ENCODE data around the gene SPRY1. TPM values are rescaled to one million over a fixed set of nuclear protein-coding genes. Genes with fewer than 3 reads are reported as not detected.

The SPRY1 gene
- total RNA-seq, 2 experiments from 2014 or later, result 0.13 to 0.79 TPM

DNA sequence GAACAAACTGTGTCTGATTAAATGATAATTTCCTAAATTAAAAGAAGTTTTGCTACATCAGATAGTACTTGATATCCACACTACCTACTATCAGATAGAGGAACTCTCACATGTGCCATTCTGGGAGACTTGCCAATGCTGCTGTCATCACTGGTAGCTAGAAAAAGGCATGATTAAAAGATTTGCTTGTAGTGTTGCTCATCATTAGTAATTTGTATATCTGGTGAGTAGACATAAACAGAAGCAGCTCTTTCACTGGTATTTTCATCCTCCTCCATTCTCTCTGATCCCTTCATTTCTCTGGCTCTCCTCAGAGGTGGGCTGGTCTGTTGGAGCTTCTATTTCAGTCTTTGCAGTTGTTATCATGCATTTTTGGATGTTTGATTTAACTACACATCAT is 56.0 kb downstream of the SPRY1 start:
- TF ChIP-seq, protein P1, sequence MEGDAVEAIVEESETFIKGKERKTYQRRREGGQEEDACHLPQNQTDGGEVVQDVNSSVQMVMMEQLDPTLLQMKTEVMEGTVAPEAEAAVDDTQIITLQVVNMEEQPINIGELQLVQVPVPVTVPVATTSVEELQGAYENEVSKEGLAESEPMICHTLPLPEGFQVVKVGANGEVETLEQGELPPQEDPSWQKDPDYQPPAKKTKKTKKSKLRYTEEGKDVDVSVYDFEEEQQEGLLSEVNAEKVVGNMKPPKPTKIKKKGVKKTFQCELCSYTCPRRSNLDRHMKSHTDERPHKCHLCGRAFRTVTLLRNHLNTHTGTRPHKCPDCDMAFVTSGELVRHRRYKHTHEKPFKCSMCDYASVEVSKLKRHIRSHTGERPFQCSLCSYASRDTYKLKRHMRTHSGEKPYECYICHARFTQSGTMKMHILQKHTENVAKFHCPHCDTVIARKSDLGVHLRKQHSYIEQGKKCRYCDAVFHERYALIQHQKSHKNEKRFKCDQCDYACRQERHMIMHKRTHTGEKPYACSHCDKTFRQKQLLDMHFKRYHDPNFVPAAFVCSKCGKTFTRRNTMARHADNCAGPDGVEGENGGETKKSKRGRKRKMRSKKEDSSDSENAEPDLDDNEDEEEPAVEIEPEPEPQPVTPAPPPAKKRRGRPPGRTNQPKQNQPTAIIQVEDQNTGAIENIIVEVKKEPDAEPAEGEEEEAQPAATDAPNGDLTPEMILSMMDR (conservative IDR thresholded peaks at IDR 0.05; ENCODE audit: low read length), result no peak
- TF ChIP-seq EZH2phosphoT487 (IDR thresholded peaks at IDR 0.05; ENCODE audit: borderline replicate concordance, low read depth, low read length), result no peak
- intact Hi-C loops (cut with micrococcal nuclease; ENCODE audit: unreplicated experiment), result no loop called here
- H3K4me2 ChIP-seq (ENCODE audit: low read length), result peak overlapping the region; percentile 29
- H3K27ac ChIP-seq (ENCODE audit: low read depth, low read length, poor library complexity, severe bottlenecking), result no peak overlapping the region
- peaks cover 6% of the 10 kb centered on the region; the same call in 1 of the 2 replicates for H3K9me3 ChIP-seq (ENCODE audit: low read length)
- POLR2A ChIA-PET, result interaction anchor here (0.7 to 2.1 kb wide), 8 partner anchors 8 to 52 kb away, joined by 3 to 10 read pairs (median 4); no protein-coding TSS in a partner anchor
- no peak overlapping the region for H3K4me3 ChIP-seq (ENCODE audit: low read depth, low read length, poor library complexity, severe bottlenecking)
- DNase-seq (ENCODE audit: low spot score), result peak; percentile 26
- peaks cover 75% of the 10 kb centered on the region for H3K4me1 ChIP-seq (ENCODE audit: insufficient read depth, low read length, poor library complexity, severe bottlenecking)
- peak overlapping the region; percentile 67 for H2AFZ ChIP-seq (ENCODE audit: low read length)
- H3K79me2 ChIP-seq (ENCODE audit: insufficient read depth, low read depth, low read length), result no peaks in the 10 kb centered on the region
- CTCF ChIA-PET (ENCODE audit: unreplicated experiment), result no interaction called here
- BruUV-seq (replicated peaks), result no TSS peak
- no peaks in the 10 kb centered on the region for H4K20me1 ChIP-seq (ENCODE audit: insufficient read depth, low read length)
- no peaks in the 10 kb centered on the region for H3K36me3 ChIP-seq (ENCODE audit: insufficient read depth, low read length)
- H3K9me2 ChIP-seq (ENCODE audit: insufficient read depth, low read length), result no peaks in the 10 kb centered on the region

DNA sequence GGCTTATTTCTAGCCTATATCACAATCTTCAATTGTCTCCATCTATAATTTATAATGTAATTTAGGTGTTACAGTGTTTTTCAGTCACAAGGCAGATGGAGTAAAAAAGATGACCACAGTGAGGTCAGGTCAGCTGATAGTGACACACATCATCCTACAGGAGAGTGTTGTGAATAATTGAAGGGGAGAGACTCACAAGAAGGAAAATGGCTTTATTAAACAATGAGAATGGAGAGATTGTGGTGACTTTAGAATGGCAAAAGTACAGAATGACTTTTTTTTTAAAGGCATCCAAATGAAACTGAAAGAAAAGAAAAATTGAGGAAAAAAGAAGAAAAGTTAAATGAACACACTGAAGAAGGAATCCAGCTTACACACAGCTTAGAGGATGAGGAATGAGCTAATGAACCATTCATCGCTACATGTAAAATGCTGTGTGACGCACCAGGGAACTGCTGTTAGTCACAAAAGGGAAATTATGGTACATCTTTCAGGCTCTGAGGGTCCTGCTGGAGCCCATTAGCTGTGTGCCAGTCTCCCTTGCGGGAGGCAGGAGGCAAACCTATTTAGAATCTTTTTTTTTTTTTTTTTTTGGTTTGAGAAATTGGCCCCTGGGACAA is 56.6 kb downstream of the SPRY1 start:
- POLR2A ChIA-PET, result interaction anchor here (0.7 to 2.1 kb wide), 8 partner anchors 8 to 61 kb away, joined by 3 to 8 read pairs (median 4); no protein-coding TSS in a partner anchor
- Histone ChIP-seq H4K20me1 (ENCODE audit: insufficient read depth, low read length) (no peaks in the 10 kb centered on the region), H3K9me3 (ENCODE audit: low read length) (peaks cover 6% of the 10 kb centered on the region; the same call in 1 of the 2 replicates), H3K36me3 (ENCODE audit: insufficient read depth, low read length) (no peaks in the 10 kb centered on the region), H2AFZ (ENCODE audit: low read length) (peak overlapping the region; percentile 67), H3K27ac (ENCODE audit: low read depth, low read length, poor library complexity, severe bottlenecking) (no peak overlapping the region), H3K4me2 (ENCODE audit: low read length) (peak overlapping the region; percentile 29), H3K4me1 (ENCODE audit: insufficient read depth, low read length, poor library complexity, severe bottlenecking) (peaks cover 70% of the 10 kb centered on the region), H3K4me3 (ENCODE audit: low read depth, low read length, poor library complexity, severe bottlenecking) (no peak overlapping the region), H3K9me2 (ENCODE audit: insufficient read depth, low read length) (no peaks in the 10 kb centered on the region), H3K79me2 (ENCODE audit: insufficient read depth, low read depth, low read length) (no peaks in the 10 kb centered on the region)
- CTCF ChIA-PET (ENCODE audit: unreplicated experiment), result no interaction called here
- TF ChIP-seq, protein P1 (conservative IDR thresholded peaks at IDR 0.05; ENCODE audit: low read length), result no peak
- TF ChIP-seq EZH2phosphoT487 (IDR thresholded peaks at IDR 0.05; ENCODE audit: borderline replicate concordance, low read depth, low read length), result no peak
- intact Hi-C loops (cut with micrococcal nuclease; ENCODE audit: unreplicated experiment), result no loop called here
- no peak for DNase-seq (ENCODE audit: low spot score)
- BruUV-seq (replicated peaks), result no TSS peak

All from OCI-LY7 (cell line).